ENCODE results near the gene NOMO2.
"Not testable (repeated sequence)": the region's sequence is repeated elsewhere in the genome, so short reads cannot be mapped to it uniquely, and the experiment has no call there.

DNA sequence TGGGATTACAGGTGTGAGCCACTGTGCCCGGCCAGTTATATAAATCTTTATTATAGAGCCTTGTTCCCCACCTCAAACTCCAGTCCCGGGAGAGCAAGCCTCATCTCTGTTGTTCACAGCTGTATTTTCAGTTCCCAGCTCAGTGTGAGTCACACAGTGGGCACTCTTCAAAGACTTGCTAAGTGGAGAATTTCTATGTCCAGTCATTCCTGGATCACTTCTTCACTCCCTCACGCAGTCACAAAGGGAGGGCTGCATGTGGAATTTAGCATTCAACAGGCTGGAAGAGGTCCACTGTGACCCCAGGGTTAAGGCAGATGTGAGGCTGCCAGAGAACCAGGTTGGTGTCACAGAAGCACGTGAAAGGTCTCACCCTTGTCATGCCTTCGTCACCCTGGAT, 33.0 kb upstream of the NOMO2 start:
- TF ChIP-seq EZH2phosphoT487 (IDR thresholded peaks at IDR 0.05; ENCODE audit: insufficient read depth, low read depth); EZH2 (IDR thresholded peaks at IDR 0.05; ENCODE audit: insufficient read depth, poor library complexity, severe bottlenecking): not testable (repeated sequence)

Data from GM23248 (cell line).